IPS-15b (cell line): ENCODE measurements around the gene MIGA2.
A peak's percentile ranks its signal among the peaks of the same experiment; 100 is the strongest.

Source experiments
- H3K27me3 ChIP-seq: one replicate; pipeline ENCODE4 v1.6.1; 2013; ENCODE audit warnings: low read length; ENCODE audit not compliant: control insufficient read depth, insufficient read depth
- H3K36me3 ChIP-seq: one replicate; pipeline ENCODE4 v1.6.1; 2013; ENCODE audit warnings: low read length; ENCODE audit not compliant: control insufficient read depth, insufficient read depth
- H3K4me1 ChIP-seq: one replicate; pipeline ENCODE4 v1.6.1; 2013; ENCODE audit warnings: mild to moderate bottlenecking, low read length; ENCODE audit not compliant: control insufficient read depth, insufficient read depth
- H3K4me3 ChIP-seq: one replicate; pipeline ENCODE4 v1.5.1; 2013; ENCODE audit warnings: low read depth, low read length
- H3K9ac ChIP-seq: one replicate; pipeline ENCODE4 v1.6.1; 2013; ENCODE audit warnings: low read depth, mild to moderate bottlenecking, low read length
- H3K9me3 ChIP-seq: one replicate; pipeline ENCODE4 v1.6.1; 2013; ENCODE audit warnings: mild to moderate bottlenecking, low read length; ENCODE audit not compliant: control insufficient read depth, insufficient read depth

MIGA2 gene

GRCh38 chr9:129068990-129069861 is 32.8 kb downstream of the MIGA2 start:
- H3K9ac ChIP-seq = no peak overlapping the region
- no peak overlapping the region for H3K4me3 ChIP-seq
- peaks cover 12% of the 10 kb centered on the region for H3K4me1 ChIP-seq
- peaks cover 35% of the 10 kb centered on the region for H3K36me3 ChIP-seq
- H3K9me3 ChIP-seq = no peaks in the 10 kb centered on the region
- H3K27me3 ChIP-seq = no peaks in the 10 kb centered on the region

DNA sequence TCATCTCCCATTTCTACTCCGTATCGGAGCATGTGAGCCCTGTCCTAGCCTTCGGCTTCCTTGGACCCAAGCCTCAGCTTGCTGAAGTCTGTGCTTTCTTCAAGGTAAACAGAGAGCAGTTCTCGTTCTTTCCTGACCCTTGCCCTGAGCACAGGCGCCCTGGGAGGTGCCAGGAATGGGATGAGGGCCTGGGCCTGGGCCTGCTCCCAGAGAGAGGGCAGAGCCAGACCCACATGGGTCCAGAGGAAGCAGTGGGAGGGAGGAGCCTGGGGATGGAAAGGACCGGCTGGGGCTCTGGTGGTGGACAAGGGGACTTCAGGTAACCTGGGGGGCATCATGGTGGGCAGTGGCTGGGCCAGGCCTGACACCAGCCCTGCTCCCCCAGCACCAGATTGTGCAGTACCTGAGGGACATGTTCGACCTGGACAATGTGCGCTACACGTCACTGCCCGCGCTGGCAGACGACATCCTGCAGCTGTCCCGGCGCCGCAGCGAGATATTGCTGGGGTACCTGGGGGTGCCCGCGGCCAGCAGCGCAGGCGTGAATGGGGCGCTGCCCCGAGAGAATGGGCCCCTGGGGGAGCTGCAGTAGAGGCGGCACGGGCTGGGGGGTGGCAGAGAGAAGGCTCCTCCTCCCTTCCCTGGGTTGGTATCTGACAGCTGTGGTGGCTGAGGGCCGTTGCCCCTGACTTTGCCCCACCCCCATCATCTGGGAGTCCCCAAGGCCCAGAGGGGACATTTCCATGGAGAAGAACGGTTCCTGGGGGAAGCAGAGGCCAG is 33.6 kb downstream of the MIGA2 start:
- Histone ChIP-seq H3K4me1 (peaks cover 12% of the 10 kb centered on the region), H3K4me3 (no peak overlapping the region), H3K9ac (no peak overlapping the region), H3K36me3 (peaks cover 35% of the 10 kb centered on the region), H3K9me3 (no peaks in the 10 kb centered on the region), H3K27me3 (no peaks in the 10 kb centered on the region)

GRCh38 chr9:129070696-129071525 is 34.5 kb downstream of the MIGA2 start:
- no peaks in the 10 kb centered on the region for H3K27me3 ChIP-seq
- H3K4me3 ChIP-seq = no peak overlapping the region
- peaks cover 31% of the 10 kb centered on the region for H3K36me3 ChIP-seq
- H3K9me3 ChIP-seq = no peaks in the 10 kb centered on the region
- peaks cover 12% of the 10 kb centered on the region for H3K4me1 ChIP-seq
- H3K9ac ChIP-seq = peak overlapping the region; percentile 60

DNA sequence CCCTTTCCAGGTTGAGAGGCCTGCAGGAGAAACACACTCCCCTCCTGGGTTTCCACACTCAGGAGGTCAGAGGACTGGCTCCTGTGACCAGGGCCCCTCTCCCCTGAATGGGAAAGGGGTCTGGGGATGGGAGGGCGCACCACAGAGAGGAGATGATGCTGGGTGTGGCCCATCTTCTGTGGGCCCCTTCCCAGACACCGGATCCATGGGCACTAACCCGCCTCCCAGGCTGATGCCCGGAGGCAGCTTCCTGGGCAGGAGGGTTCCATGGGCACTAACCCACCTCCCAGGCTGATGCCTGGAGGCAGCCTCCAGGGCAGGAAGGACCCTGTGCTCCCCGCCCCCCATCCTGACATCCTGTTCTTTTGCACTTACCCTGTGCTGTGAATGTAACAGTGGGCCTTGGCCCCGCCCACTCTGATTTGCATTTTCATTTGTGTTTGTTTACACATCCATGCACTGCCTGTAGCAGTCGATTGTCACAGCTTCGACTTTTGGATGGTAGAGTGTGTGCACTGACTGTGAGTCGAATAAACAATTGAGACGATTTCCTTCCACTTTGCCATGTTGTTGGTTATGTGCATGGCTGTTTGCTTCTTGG is 35.2 kb downstream of the MIGA2 start:
- H3K27me3 ChIP-seq = no peaks in the 10 kb centered on the region
- peaks cover 12% of the 10 kb centered on the region for H3K4me1 ChIP-seq
- H3K4me3 ChIP-seq = peak overlapping the region; percentile 12
- H3K9me3 ChIP-seq = no peaks in the 10 kb centered on the region
- peak overlapping the region; percentile 60 for H3K9ac ChIP-seq
- H3K36me3 ChIP-seq = peaks cover 28% of the 10 kb centered on the region

- Histone ChIP-seq H3K36me3 (peaks cover 27% of the 10 kb centered on the region), H3K9me3 (no peaks in the 10 kb centered on the region), H3K4me1 (peaks cover 12% of the 10 kb centered on the region), H3K27me3 (no peaks in the 10 kb centered on the region), H3K9ac (no peak overlapping the region), H3K4me3 (peak overlapping the region; percentile 12)
Measured at GRCh38 chr9:129072171-129072570, 35.7 kb downstream of the MIGA2 start.

GRCh38 chr9:129073404-129073803 is 37.0 kb downstream of the MIGA2 start:
- H3K4me3 ChIP-seq = no peak overlapping the region
- H3K4me1 ChIP-seq = peaks cover 12% of the 10 kb centered on the region
- no peaks in the 10 kb centered on the region for H3K9me3 ChIP-seq
- no peak overlapping the region for H3K9ac ChIP-seq
- peaks cover 15% of the 10 kb centered on the region for H3K36me3 ChIP-seq
- no peaks in the 10 kb centered on the region for H3K27me3 ChIP-seq

DNA sequence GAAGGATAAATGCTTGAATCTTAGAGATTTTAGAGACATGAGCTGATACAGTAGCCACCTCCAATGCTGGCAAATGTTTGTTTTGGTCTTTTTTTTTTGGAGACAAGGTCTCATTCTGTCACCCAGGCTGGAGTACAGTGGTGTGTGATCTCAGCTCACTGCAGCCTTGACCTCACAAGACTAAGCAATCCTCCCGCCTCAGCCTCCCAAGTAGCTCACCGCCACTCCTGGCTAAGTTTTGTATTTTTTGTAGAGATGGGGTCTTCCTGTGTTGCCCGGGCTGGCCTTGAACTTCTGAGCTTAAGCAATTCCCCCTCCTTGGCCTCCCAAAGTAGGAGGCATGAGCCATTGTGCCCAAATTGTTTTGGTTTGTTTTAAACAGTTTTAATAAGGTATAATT is 37.7 kb downstream of the MIGA2 start:
- H3K4me3 ChIP-seq = no peak overlapping the region
- peaks cover 12% of the 10 kb centered on the region for H3K4me1 ChIP-seq
- no peak overlapping the region for H3K9ac ChIP-seq
- H3K27me3 ChIP-seq = no peaks in the 10 kb centered on the region
- no peaks in the 10 kb centered on the region for H3K9me3 ChIP-seq
- peaks cover 8% of the 10 kb centered on the region for H3K36me3 ChIP-seq

DNA sequence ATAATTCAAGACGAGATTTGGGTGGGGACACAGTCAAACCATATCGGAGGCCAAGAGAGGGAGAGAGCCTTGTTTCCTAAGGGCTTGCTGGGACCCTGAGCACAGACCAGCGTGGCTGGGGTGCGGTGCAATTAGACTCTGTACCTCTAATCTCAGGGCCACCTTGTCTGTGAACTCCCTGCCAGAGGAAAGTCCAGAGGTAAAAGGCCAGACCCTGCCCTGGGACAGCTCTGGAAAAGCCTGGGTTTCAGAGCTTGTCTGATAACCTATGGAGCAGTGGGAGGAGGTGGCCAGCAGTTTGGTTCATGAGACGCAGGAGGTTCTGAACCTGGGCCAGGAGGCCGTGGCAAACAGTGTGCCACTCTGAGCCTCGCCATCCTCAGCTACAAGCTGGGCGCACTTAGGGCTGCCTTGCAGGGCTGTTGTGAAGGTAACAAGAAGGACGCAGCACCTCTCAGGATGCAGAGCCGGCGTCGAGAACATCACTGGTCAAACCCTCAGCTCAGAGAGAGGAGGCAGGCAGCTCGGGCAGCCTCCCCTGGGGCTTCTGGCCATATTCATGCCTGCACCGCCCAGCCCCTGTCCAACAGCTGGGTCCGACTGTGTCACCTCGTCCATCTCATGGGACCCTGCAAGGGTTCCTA is 39.7 kb downstream of the MIGA2 start:
- Histone ChIP-seq H3K9me3 (no peaks in the 10 kb centered on the region), H3K27me3 (no peaks in the 10 kb centered on the region), H3K36me3 (peaks cover 3% of the 10 kb centered on the region), H3K4me1 (peaks cover 9% of the 10 kb centered on the region), H3K4me3 (no peak overlapping the region), H3K9ac (no peak overlapping the region)

DNA sequence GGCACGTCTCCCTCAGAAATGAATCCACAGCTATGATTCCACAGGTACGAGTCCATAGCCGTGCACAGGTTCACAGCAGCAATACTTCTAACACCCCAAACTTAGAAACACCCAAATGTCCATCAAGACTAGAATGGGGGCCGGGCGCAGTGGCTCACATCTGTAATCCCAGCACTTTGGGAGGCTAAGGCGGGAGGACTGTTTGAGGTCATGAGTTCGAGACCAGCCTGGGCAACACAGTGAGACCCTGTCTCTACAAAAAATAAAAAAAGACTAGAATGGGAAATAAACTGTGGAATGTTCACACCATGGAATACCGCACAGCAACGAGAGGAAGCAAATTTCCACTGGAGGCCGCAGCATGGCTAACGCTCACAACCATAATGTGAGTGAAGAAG is 40.2 kb downstream of the MIGA2 start:
- no peaks in the 10 kb centered on the region for H3K9me3 ChIP-seq
- peaks cover 3% of the 10 kb centered on the region for H3K36me3 ChIP-seq
- H3K27me3 ChIP-seq = no peaks in the 10 kb centered on the region
- H3K9ac ChIP-seq = no peak overlapping the region
- H3K4me1 ChIP-seq = peaks cover 5% of the 10 kb centered on the region
- no peak overlapping the region for H3K4me3 ChIP-seq

DNA sequence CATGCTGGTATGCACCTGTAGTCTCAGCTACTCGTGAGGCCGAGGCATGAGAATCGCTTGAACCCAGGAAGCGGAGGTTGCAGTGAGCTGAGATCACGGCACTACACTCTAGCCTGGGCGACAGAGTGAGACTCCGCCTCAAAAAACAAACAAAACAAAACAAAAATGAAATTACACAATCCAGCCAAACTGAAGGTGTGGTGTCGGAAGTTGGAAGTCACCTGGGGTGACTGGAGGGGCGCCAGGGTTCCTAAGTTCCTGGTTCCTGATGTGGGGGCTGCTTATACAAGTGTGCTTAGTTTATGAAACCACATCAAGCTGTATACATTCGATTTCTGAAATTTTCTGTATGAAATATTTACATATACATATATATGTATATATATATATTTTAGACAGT is 40.8 kb downstream of the MIGA2 start:
- Histone ChIP-seq H3K4me1 (peaks cover 4% of the 10 kb centered on the region), H3K36me3 (peaks cover 3% of the 10 kb centered on the region), H3K4me3 (no peak overlapping the region), H3K9me3 (no peaks in the 10 kb centered on the region), H3K9ac (no peak overlapping the region), H3K27me3 (no peaks in the 10 kb centered on the region)
